Lower lobe of right lung (tissue), 2 donors: ENCODE results near the gene PFN4. TPM values are rescaled to one million over a fixed set of nuclear protein-coding genes. Genes with fewer than 3 reads are reported as not detected.

Experiments used
- ATAC-seq, 2 donors: fragments of 200-7000 bp; cut with Tn5 transposase; one replicate each; pipeline ENCODE4 v1.9.1; 2020 to 2022; ENCODE audit warnings: mild to moderate bottlenecking in 2 of 2, moderate library complexity in 2 of 2
- DNase-seq: peaks from one replicate; pipeline ENCODE4 v3.0.0-alpha.2; 2020
- H3K27ac ChIP-seq: fragments of 200-600 bp; one replicate; pipeline ENCODE4 v1.8.0; 2022
- H3K27me3 ChIP-seq: fragments of 200-600 bp; one replicate; pipeline ENCODE4 v1.8.0; 2022; ENCODE audit warnings: low read depth
- H3K36me3 ChIP-seq: fragments of 200-600 bp; one replicate; pipeline ENCODE4 v1.8.0; 2022; ENCODE audit warnings: mild to moderate bottlenecking
- H3K4me1 ChIP-seq: fragments of 200-600 bp; one replicate; pipeline ENCODE4 v1.8.0; 2022
- H3K4me3 ChIP-seq: fragments of 200-600 bp; one replicate; pipeline ENCODE4 v1.8.0; 2022; ENCODE audit warnings: mild to moderate bottlenecking
- H3K9me3 ChIP-seq: fragments of 200-600 bp; one replicate; pipeline ENCODE4 v1.8.0; 2022
- intact Hi-C: fragments of 100-400 bp; cut with DNase I; formaldehyde crosslinking; loops from one replicate; pipeline ENCODE4 v1.11.0; 2022
- total RNA-seq: library from RNA; stranded (reverse); fragmentation: NEBNext Ultra II Directional; extraction: Animal tissue kit (Norgen Biotek cat#: 25700); gene quantifications from one replicate; pipeline ENCODE4 v1.2.1, GENCODE V29; 2021
- TF ChIP-seq, protein P1 (sequence below): fragments of 200-600 bp; IDR thresholded peaks from one replicate; pipeline ENCODE4 v1.8.0; 2022; ENCODE audit warnings: antibody characterized with exemption, mild to moderate bottlenecking
- donor health status: DM: no; HTN: yes; CAD: no; lungs with severe emphysema.

The PFN4 gene
- total RNA-seq, 1 donor from 2014 or later: 1.7 TPM

- H3K27ac ChIP-seq: no peak overlapping the region
- peaks cover 9% of the 10 kb centered on the region for H3K4me1 ChIP-seq
- DNase-seq: no peak
- intact Hi-C loops: no loop called here
- no peaks in the 10 kb centered on the region for H3K9me3 ChIP-seq
- H3K36me3 ChIP-seq: peaks cover 18% of the 10 kb centered on the region
- H3K4me3 ChIP-seq: no peak overlapping the region
- ATAC-seq: no peak
- TF ChIP-seq, protein P1, sequence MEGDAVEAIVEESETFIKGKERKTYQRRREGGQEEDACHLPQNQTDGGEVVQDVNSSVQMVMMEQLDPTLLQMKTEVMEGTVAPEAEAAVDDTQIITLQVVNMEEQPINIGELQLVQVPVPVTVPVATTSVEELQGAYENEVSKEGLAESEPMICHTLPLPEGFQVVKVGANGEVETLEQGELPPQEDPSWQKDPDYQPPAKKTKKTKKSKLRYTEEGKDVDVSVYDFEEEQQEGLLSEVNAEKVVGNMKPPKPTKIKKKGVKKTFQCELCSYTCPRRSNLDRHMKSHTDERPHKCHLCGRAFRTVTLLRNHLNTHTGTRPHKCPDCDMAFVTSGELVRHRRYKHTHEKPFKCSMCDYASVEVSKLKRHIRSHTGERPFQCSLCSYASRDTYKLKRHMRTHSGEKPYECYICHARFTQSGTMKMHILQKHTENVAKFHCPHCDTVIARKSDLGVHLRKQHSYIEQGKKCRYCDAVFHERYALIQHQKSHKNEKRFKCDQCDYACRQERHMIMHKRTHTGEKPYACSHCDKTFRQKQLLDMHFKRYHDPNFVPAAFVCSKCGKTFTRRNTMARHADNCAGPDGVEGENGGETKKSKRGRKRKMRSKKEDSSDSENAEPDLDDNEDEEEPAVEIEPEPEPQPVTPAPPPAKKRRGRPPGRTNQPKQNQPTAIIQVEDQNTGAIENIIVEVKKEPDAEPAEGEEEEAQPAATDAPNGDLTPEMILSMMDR: no peak
- H3K27me3 ChIP-seq: no peaks in the 10 kb centered on the region
These were observed 34.2 kb downstream of the PFN4 start for GRCh38 chr2:24088821-24089359.

GRCh38 chr2:24087032-24087431, 36.1 kb downstream of the PFN4 start:
- DNase-seq (no peak), ATAC-seq (no peak)
- Histone ChIP-seq H3K9me3 (no peaks in the 10 kb centered on the region), H3K4me1 (peaks cover 28% of the 10 kb centered on the region), H3K4me3 (no peak overlapping the region), H3K27ac (no peak overlapping the region), H3K36me3 (peaks cover 26% of the 10 kb centered on the region), H3K27me3 (no peaks in the 10 kb centered on the region)
- intact Hi-C loops: no loop called here
- TF ChIP-seq, protein P1: no peak

DNA sequence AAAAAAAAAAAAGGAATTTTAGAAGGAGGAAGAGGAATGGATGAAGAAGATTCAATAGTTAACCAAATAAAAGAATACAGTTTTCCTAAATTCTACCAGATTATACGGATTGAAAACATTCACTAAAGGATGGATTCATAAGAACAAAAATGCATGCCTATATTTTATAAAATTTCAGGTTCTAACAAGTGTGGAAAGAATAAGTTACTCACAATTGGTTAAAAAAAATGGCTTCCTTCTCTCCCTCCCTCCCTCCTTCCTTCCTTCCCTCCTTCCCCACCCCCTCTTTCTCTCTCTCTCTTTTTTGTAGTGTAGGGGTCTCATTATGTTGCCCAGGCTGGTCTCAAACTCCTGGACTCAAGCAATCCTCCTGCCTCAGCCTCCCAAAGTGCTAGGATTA, 36.9 kb downstream of the PFN4 start:
- ATAC-seq: no peak
- Histone ChIP-seq H3K9me3 (no peaks in the 10 kb centered on the region), H3K36me3 (peaks cover 33% of the 10 kb centered on the region), H3K4me3 (no peak overlapping the region), H3K27ac (no peak overlapping the region), H3K27me3 (no peaks in the 10 kb centered on the region), H3K4me1 (peaks cover 36% of the 10 kb centered on the region)
- no peak for DNase-seq
- TF ChIP-seq, protein P1: no peak
- intact Hi-C loops: no loop called here

DNA sequence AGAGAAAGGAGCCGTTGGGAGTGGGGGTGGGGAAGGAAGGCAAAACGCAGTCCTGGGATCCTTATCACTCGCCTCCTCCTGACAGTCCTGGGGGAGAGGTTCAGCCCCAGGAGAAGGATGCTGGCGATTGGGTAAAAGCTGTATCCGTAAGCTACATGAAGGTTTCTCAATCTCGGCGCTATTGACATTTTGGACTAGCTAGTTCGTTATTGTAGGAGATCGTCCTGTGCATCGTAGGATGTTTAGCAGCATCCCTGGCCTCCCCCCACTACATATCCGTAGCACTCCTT, 38.0 kb downstream of the PFN4 start:
- ATAC-seq (no peak), DNase-seq (no peak)
- Histone ChIP-seq H3K9me3 (no peaks in the 10 kb centered on the region), H3K36me3 (peaks cover 44% of the 10 kb centered on the region), H3K27ac (peak overlapping the region; percentile 90), H3K4me3 (peak overlapping the region; percentile 65), H3K27me3 (no peaks in the 10 kb centered on the region), H3K4me1 (peaks cover 38% of the 10 kb centered on the region)
- TF ChIP-seq, protein P1: no peak
- intact Hi-C loops: no loop called here

- intact Hi-C loops: no loop called here
- H3K4me3 ChIP-seq: peak within 1 kb of the TSS; percentile 65
- H3K36me3 ChIP-seq: peaks cover 48% of the 10 kb centered on the region
- peak within 1 kb of the TSS; percentile 90 for H3K27ac ChIP-seq
- H3K4me1 ChIP-seq: peaks cover 38% of the 10 kb centered on the region
- ATAC-seq: peak; percentile 97 to 98
- TF ChIP-seq, protein P1: peak; percentile 99
- H3K9me3 ChIP-seq: no peaks in the 10 kb centered on the region
- no peaks in the 10 kb centered on the region for H3K27me3 ChIP-seq
- DNase-seq: peak; percentile 92
These were observed 38.5 kb downstream of the PFN4 start, which contains the start of gene TP53I3 for GRCh38 chr2:24084386-24085199. TP53I3 (minus strand) TSS chr2:24084834; CDS start chr2:24084326, 508 bp downstream.
